Progenitor cell of endocrine pancreas (in vitro differentiated cells): ENCODE data around the gene ARHGEF10L. TPM values are rescaled to one million over a fixed set of nuclear protein-coding genes. Genes with fewer than 3 reads are reported as not detected.

Source experiments
- DNase-seq: peaks from one replicate; pipeline ENCODE4 v3.0.0; 2021; ENCODE audit warnings: low spot score; ENCODE audit not compliant: unreplicated experiment
- H3K27ac Mint-ChIP-seq: 2 replicates; pipeline ENCODE4 v1.8.0; 2021; ENCODE audit warnings: mild to moderate bottlenecking, moderate library complexity, mixed read lengths
- H3K27me3 Mint-ChIP-seq: 2 replicates; pipeline ENCODE4 v1.8.0; 2021; ENCODE audit warnings: mixed read lengths
- H3K36me3 Mint-ChIP-seq: 2 replicates; pipeline ENCODE4 v1.8.0; 2022; ENCODE audit warnings: mixed read lengths; ENCODE audit not compliant: insufficient read depth
- H3K4me1 Mint-ChIP-seq: 2 replicates; pipeline ENCODE4 v1.8.0; 2021; ENCODE audit warnings: low read depth, mixed read lengths
- H3K4me3 Mint-ChIP-seq: 2 replicates; pipeline ENCODE4 v1.8.0; 2021; ENCODE audit warnings: low read depth, mild to moderate bottlenecking, moderate library complexity, mixed read lengths
- H3K9me3 Mint-ChIP-seq: 2 replicates; pipeline ENCODE4 v1.8.0; 2021; ENCODE audit warnings: low read depth, mixed read lengths
- CTCF ChIP-seq: fragments of 200-600 bp; sonication (generic); IDR thresholded peaks from one replicate; pipeline ENCODE4 v1.5.0; 2021; ENCODE audit warnings: antibody characterized with exemption, mild to moderate bottlenecking; ENCODE audit not compliant: unreplicated experiment
- total RNA-seq: library from RNA; stranded (reverse); gene quantifications from 2 replicates; pipeline ENCODE4 v1.2.1, GENCODE V29; 2021

Gene ARHGEF10L
- total RNA-seq, 1 donor from 2014 or later = 31.3 TPM

- no peak overlapping the region for H3K27ac Mint-ChIP-seq
- no peaks in the 10 kb centered on the region for H3K4me1 Mint-ChIP-seq
- no peaks in the 10 kb centered on the region for H3K27me3 Mint-ChIP-seq
- H3K4me3 Mint-ChIP-seq = no peak overlapping the region
- TF ChIP-seq CTCF = no peak
- DNase-seq = no peak
- peaks cover 6% of the 10 kb centered on the region for H3K36me3 Mint-ChIP-seq
- H3K9me3 Mint-ChIP-seq = no peaks in the 10 kb centered on the region
These were observed 117.9 kb downstream of the ARHGEF10L start for GRCh38 chr1:17657436-17657835.

GRCh38 chr1:17658837-17659236, 119.3 kb downstream of the ARHGEF10L start:
- DNase-seq = no peak
- H3K4me3 Mint-ChIP-seq = no peak overlapping the region
- H3K9me3 Mint-ChIP-seq = no peaks in the 10 kb centered on the region
- H3K36me3 Mint-ChIP-seq = peaks cover 8% of the 10 kb centered on the region
- H3K27ac Mint-ChIP-seq = no peak overlapping the region
- no peaks in the 10 kb centered on the region for H3K4me1 Mint-ChIP-seq
- TF ChIP-seq CTCF = no peak
- no peaks in the 10 kb centered on the region for H3K27me3 Mint-ChIP-seq

GRCh38 chr1:17661546-17662157, 122.2 kb downstream of the ARHGEF10L start:
- peak; percentile 80 for DNase-seq
- Mint-ChIP-seq H3K4me3 (no peak overlapping the region), H3K4me1 (no peaks in the 10 kb centered on the region), H3K27me3 (no peaks in the 10 kb centered on the region), H3K9me3 (no peaks in the 10 kb centered on the region), H3K27ac (no peak overlapping the region), H3K36me3 (peaks cover 7% of the 10 kb centered on the region)
- TF ChIP-seq CTCF = peak; percentile 85

- H3K27ac Mint-ChIP-seq = no peak overlapping the region
These were observed 122.8 kb downstream of the ARHGEF10L start for GRCh38 chr1:17662296-17662695.

GRCh38 chr1:17662786-17663185, 123.3 kb downstream of the ARHGEF10L start:
- H3K27ac Mint-ChIP-seq = no peak overlapping the region
- H3K36me3 Mint-ChIP-seq = peaks cover 7% of the 10 kb centered on the region
- H3K27me3 Mint-ChIP-seq = no peaks in the 10 kb centered on the region
- H3K9me3 Mint-ChIP-seq = no peaks in the 10 kb centered on the region
- no peak for DNase-seq
- no peaks in the 10 kb centered on the region for H3K4me1 Mint-ChIP-seq
- no peak overlapping the region for H3K4me3 Mint-ChIP-seq
- TF ChIP-seq CTCF = no peak

More at GRCh38 chr1:17662296-17662695, 122.8 kb downstream of the ARHGEF10L start:
- Mint-ChIP-seq H3K36me3 (peaks cover 7% of the 10 kb centered on the region), H3K4me1 (no peaks in the 10 kb centered on the region), H3K9me3 (no peaks in the 10 kb centered on the region), H3K27me3 (no peaks in the 10 kb centered on the region), H3K4me3 (no peak overlapping the region)
- TF ChIP-seq CTCF = no peak
- no peak for DNase-seq
